GM21737 (cell line): Measurements from ENCODE around the gene PPP2R5A.

ENCODE experiments used
- ATAC-seq: cut with Tn5 transposase; IDR thresholded peaks from one replicate; pipeline ENCODE4 v1.9.1; 2021; ENCODE audit warnings: mild to moderate bottlenecking, moderate library complexity; ENCODE audit not compliant: unreplicated experiment

PPP2R5A gene

GRCh38 chr1:212284744-212285684 lies at the start of gene PPP2R5A:
PPP2R5A (plus strand) TSS chr1:212285410; CDS start chr1:212286111, 701 bp downstream.
- ATAC-seq, result peak; percentile 90

GRCh38 chr1:212235857-212236256 lies 49.4 kb upstream of the PPP2R5A start:
- no peak for ATAC-seq

- no peak for ATAC-seq
These were observed 48.5 kb upstream of the PPP2R5A start for GRCh38 chr1:212236664-212237220.

GRCh38 chr1:212237651-212238050 lies 47.6 kb upstream of the PPP2R5A start:
- ATAC-seq, result peak; percentile 91

- no peak for ATAC-seq
These were observed 46.7 kb upstream of the PPP2R5A start for GRCh38 chr1:212238552-212238951.

GRCh38 chr1:212241501-212241900 lies 43.7 kb upstream of the PPP2R5A start:
- ATAC-seq, result no peak

- no peak for ATAC-seq
These were observed 43.3 kb upstream of the PPP2R5A start for GRCh38 chr1:212241957-212242287.

- ATAC-seq, result no peak
These were observed 42.8 kb upstream of the PPP2R5A start for GRCh38 chr1:212242288-212242984.

- ATAC-seq, result no peak
These were observed 42.3 kb upstream of the PPP2R5A start for GRCh38 chr1:212242985-212243308.

GRCh38 chr1:212244441-212244840 lies 40.8 kb upstream of the PPP2R5A start:
- no peak for ATAC-seq

- ATAC-seq, result no peak
These were observed 38.0 kb upstream of the PPP2R5A start for GRCh38 chr1:212247179-212247721.

GRCh38 chr1:212247988-212248387 lies 37.2 kb upstream of the PPP2R5A start:
- no peak for ATAC-seq

GRCh38 chr1:212254853-212255363 lies 30.3 kb upstream of the PPP2R5A start:
- no peak for ATAC-seq

- ATAC-seq, result no peak
These were observed 29.4 kb upstream of the PPP2R5A start for GRCh38 chr1:212255705-212256307.

GRCh38 chr1:212256369-212256768 lies 28.8 kb upstream of the PPP2R5A start:
- ATAC-seq, result no peak

GRCh38 chr1:212257157-212257556 lies 28.1 kb upstream of the PPP2R5A start:
- no peak for ATAC-seq

GRCh38 chr1:212259693-212260480 lies 25.3 kb upstream of the PPP2R5A start:
- no peak for ATAC-seq

- ATAC-seq, result no peak
These were observed 24.5 kb upstream of the PPP2R5A start for GRCh38 chr1:212260557-212261355.

- no peak for ATAC-seq
These were observed 23.8 kb upstream of the PPP2R5A start for GRCh38 chr1:212261361-212261929.
